CD4-positive, alpha-beta memory T cell (primary cell): Measurements from ENCODE around the gene FLNC. TPM values are rescaled to one million over a fixed set of nuclear protein-coding genes. Genes with fewer than 3 reads are reported as not detected.

Experiments
- CTCF ChIA-PET: fragments of 350-600 bp; sonication (Branson Sonifier 250); formaldehyde crosslinking; loops from one replicate; lab custom pipeline; 2021; ENCODE audit warnings: inconsistent platforms; ENCODE audit not compliant: partially characterized antibody; lab: Charles Lee
- POLR2A ChIA-PET: fragments of 350-600 bp; sonication (Branson Sonifier 250); formaldehyde crosslinking; loops from one replicate; lab custom pipeline; 2021; ENCODE audit not compliant: partially characterized antibody; lab: Charles Lee
- DNase-seq, 5 donors: peaks; one replicate each; pipeline versions ENCODE4 v3.0.0 to v3.0.0-alpha.2; 2020 to 2022; ENCODE audit warnings: mixed read lengths in 1 of 5
- H3K27ac ChIP-seq: one replicate; pipeline ENCODE4 v1.7.0; 2013; ENCODE audit warnings: low read depth, low read length
- H3K27me3 ChIP-seq: 2 replicates; pipeline ENCODE4 v1.7.0; 2013; ENCODE audit warnings: mild to moderate bottlenecking, low read length, moderate library complexity; ENCODE audit not compliant: insufficient read depth
- H3K36me3 ChIP-seq: 2 replicates; pipeline ENCODE4 v1.7.0; 2013; ENCODE audit warnings: mild to moderate bottlenecking, low read length, moderate library complexity; ENCODE audit not compliant: insufficient read depth
- H3K4me1 ChIP-seq: 2 replicates; pipeline ENCODE4 v1.7.0; 2013; ENCODE audit warnings: mild to moderate bottlenecking, low read length, moderate library complexity; ENCODE audit not compliant: insufficient read depth
- H3K4me3 ChIP-seq, 2 donors: one replicate each; pipeline ENCODE4 v1.7.0; 2013; ENCODE audit warnings: low read length in 2 of 2, mild to moderate bottlenecking in 1 of 2
- H3K9me3 ChIP-seq, 2 donors: one replicate each; pipeline ENCODE4 v1.7.0; 2013; ENCODE audit warnings: low read length in 2 of 2, control low read depth in 1 of 2; ENCODE audit not compliant: control insufficient read depth in 1 of 2
- H3K27ac Mint-ChIP-seq, 7 donors: one replicate each; pipeline ENCODE4 v1.8.0; 2020 to 2021; ENCODE audit warnings: mixed read lengths in 7 of 7, mild to moderate bottlenecking in 6 of 7, inconsistent platforms in 3 of 7, moderate library complexity in 3 of 7
- H3K27me3 Mint-ChIP-seq, 2 donors: one replicate each; pipeline ENCODE4 v1.8.0; 2020 to 2021; ENCODE audit warnings: mixed read lengths in 2 of 2
- H3K36me3 Mint-ChIP-seq, 2 donors: one replicate each; pipeline ENCODE4 v1.8.0; 2020 to 2021; ENCODE audit warnings: mixed read lengths in 2 of 2, inconsistent platforms in 1 of 2, mild to moderate bottlenecking in 1 of 2
- H3K4me1 Mint-ChIP-seq, 4 donors: one replicate each; pipeline ENCODE4 v1.8.0; 2020 to 2021; ENCODE audit warnings: mixed read lengths in 4 of 4, mild to moderate bottlenecking in 1 of 4
- H3K4me3 Mint-ChIP-seq, 8 donors: one replicate each; pipeline ENCODE4 v1.8.0; 2020 to 2021; ENCODE audit warnings: mixed read lengths in 8 of 8, mild to moderate bottlenecking in 7 of 8, moderate library complexity in 6 of 8, inconsistent platforms in 3 of 8
- H3K9me3 Mint-ChIP-seq, 8 donors: one replicate each; pipeline ENCODE4 v1.8.0; 2020 to 2021; ENCODE audit warnings: mixed read lengths in 8 of 8, mild to moderate bottlenecking in 5 of 8, inconsistent platforms in 3 of 8, moderate library complexity in 1 of 8
- intact Hi-C: fragments of 100-400 bp; cut with micrococcal nuclease; formaldehyde crosslinking; loops from one replicate; pipeline ENCODE4 v1.15.1; 2023
- polyA plus RNA-seq, 2 donors: library from polyadenylated mRNA; unstranded; fragments of 300-500 nt; fragmentation: Illumina TruSeq; gene quantifications; one replicate each; pipeline ENCODE4 v1.2.3, GENCODE V29; 2021
- total RNA-seq, 2 experiments: library from RNA; stranded (reverse); gene quantifications; one replicate each; pipeline ENCODE4 v1.2.3, GENCODE V29; 2021

Gene FLNC, protein sequence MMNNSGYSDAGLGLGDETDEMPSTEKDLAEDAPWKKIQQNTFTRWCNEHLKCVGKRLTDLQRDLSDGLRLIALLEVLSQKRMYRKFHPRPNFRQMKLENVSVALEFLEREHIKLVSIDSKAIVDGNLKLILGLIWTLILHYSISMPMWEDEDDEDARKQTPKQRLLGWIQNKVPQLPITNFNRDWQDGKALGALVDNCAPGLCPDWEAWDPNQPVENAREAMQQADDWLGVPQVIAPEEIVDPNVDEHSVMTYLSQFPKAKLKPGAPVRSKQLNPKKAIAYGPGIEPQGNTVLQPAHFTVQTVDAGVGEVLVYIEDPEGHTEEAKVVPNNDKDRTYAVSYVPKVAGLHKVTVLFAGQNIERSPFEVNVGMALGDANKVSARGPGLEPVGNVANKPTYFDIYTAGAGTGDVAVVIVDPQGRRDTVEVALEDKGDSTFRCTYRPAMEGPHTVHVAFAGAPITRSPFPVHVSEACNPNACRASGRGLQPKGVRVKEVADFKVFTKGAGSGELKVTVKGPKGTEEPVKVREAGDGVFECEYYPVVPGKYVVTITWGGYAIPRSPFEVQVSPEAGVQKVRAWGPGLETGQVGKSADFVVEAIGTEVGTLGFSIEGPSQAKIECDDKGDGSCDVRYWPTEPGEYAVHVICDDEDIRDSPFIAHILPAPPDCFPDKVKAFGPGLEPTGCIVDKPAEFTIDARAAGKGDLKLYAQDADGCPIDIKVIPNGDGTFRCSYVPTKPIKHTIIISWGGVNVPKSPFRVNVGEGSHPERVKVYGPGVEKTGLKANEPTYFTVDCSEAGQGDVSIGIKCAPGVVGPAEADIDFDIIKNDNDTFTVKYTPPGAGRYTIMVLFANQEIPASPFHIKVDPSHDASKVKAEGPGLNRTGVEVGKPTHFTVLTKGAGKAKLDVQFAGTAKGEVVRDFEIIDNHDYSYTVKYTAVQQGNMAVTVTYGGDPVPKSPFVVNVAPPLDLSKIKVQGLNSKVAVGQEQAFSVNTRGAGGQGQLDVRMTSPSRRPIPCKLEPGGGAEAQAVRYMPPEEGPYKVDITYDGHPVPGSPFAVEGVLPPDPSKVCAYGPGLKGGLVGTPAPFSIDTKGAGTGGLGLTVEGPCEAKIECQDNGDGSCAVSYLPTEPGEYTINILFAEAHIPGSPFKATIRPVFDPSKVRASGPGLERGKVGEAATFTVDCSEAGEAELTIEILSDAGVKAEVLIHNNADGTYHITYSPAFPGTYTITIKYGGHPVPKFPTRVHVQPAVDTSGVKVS (N-terminal part only)
- total RNA-seq (under 1 TPM in 1 of 2 experiments, not detected in 1; 0.06 TPM), polyA plus RNA-seq (not detected)

- Histone ChIP-seq H3K36me3 (no peaks in the 10 kb centered on the region), H3K9me3 (no peaks in the 10 kb centered on the region), H3K4me3 (peak within 1 kb of the TSS in 1 of 2 donors; percentile 54), H3K27me3 (peaks cover 13% of the 10 kb centered on the region), H3K4me1 (peaks cover 19% of the 10 kb centered on the region), H3K27ac (no peak within 1 kb of the TSS)
- H3K27ac Mint-ChIP-seq, result peak within 1 kb of the TSS in 2 of 7 donors; percentile 19 to 29
- POLR2A ChIA-PET, result no interaction called here
- peaks cover 24 to 37% of the 10 kb centered on the region in 2 donors for H3K27me3 Mint-ChIP-seq
- CTCF ChIA-PET, result interaction anchor here (1.1 kb wide), 1 partner anchor 53 kb away, joined by 3 read pairs; no protein-coding TSS in a partner anchor
- no peaks in the 10 kb centered on the region for H3K36me3 Mint-ChIP-seq
- DNase-seq, result peak in 4 of 5 donors; percentile 24 to 34 (median 32)
- H3K9me3 Mint-ChIP-seq, result no peaks in the 10 kb centered on the region
- intact Hi-C loops, result no loop called here
- peaks cover 7 to 14% (median 9%) of the 10 kb centered on the region in 4 donors for H3K4me1 Mint-ChIP-seq
- peak within 1 kb of the TSS; percentile 72 to 85 (median 77) for H3K4me3 Mint-ChIP-seq
These were observed at the start of gene FLNC for GRCh38 chr7:128830231-128831177. FLNC (plus strand) TSS chr7:128830406; CDS start chr7:128830638, 232 bp downstream.

DNA sequence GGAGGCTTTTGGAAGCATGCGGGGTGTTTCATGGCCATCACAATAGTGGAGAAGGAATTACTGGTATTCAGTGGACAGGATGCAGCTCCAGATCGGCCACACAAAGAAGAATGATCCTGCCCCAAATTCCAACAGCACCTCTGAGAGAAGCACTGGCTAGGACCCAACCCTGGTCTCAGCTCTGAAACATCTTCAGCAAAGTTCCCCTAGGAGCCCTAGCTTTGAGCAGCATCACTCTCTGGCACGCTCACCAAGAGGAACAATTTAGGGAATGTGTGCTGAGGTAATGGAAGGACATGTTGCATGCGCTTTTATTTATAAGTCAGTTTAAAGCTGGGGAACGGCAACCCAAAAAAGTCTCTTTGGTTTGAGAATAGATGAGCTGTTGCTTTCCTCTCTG, 49.1 kb upstream of the FLNC start:
- H3K9me3 Mint-ChIP-seq, result peaks cover 2 to 22% (median 20%) of the 10 kb centered on the region in 8 donors
- H3K36me3 Mint-ChIP-seq, result peaks cover 3 to 8% of the 10 kb centered on the region in 2 donors
- POLR2A ChIA-PET, result interaction anchor here (1.4 kb wide), 1 partner anchor 11 kb away, joined by 3 read pairs; no protein-coding TSS in a partner anchor
- H3K4me1 Mint-ChIP-seq, result peaks cover 0 to 2% (median under 1%) of the 10 kb centered on the region in 4 donors
- H3K36me3 ChIP-seq, result no peaks in the 10 kb centered on the region
- no peaks in the 10 kb centered on the region for H3K4me1 ChIP-seq
- CTCF ChIA-PET, result no interaction called here
- no peak overlapping the region for H3K27ac Mint-ChIP-seq
- H3K27me3 Mint-ChIP-seq, result peaks cover 0 to 2% of the 10 kb centered on the region in 2 donors
- no peaks in the 10 kb centered on the region for H3K9me3 ChIP-seq
- no peak for DNase-seq
- H3K27me3 ChIP-seq, result no peaks in the 10 kb centered on the region
- no peak overlapping the region for H3K4me3 Mint-ChIP-seq
- no peak overlapping the region for H3K4me3 ChIP-seq
- H3K27ac ChIP-seq, result no peak overlapping the region
- intact Hi-C loops, result no loop called here

GRCh38 chr7:128781851-128782250, 48.4 kb upstream of the FLNC start:
- Mint-ChIP-seq H3K36me3 (peaks cover 3 to 8% of the 10 kb centered on the region in 2 donors), H3K27ac (no peak overlapping the region), H3K27me3 (peaks cover 0 to 2% of the 10 kb centered on the region in 2 donors), H3K4me3 (no peak overlapping the region), H3K4me1 (peaks cover 0 to 1% (median 0%) of the 10 kb centered on the region in 4 donors), H3K9me3 (peaks cover 2 to 21% (median 17%) of the 10 kb centered on the region in 8 donors)
- POLR2A ChIA-PET, result no interaction called here
- no peaks in the 10 kb centered on the region for H3K9me3 ChIP-seq
- intact Hi-C loops, result no loop called here
- H3K4me1 ChIP-seq, result no peaks in the 10 kb centered on the region
- no peak for DNase-seq
- no peaks in the 10 kb centered on the region for H3K36me3 ChIP-seq
- no peak overlapping the region for H3K27ac ChIP-seq
- H3K4me3 ChIP-seq, result no peak overlapping the region
- CTCF ChIA-PET, result no interaction called here
- no peaks in the 10 kb centered on the region for H3K27me3 ChIP-seq

- H3K4me1 Mint-ChIP-seq, result peaks cover 0 to 5% (median 2%) of the 10 kb centered on the region in 4 donors
- no peaks in the 10 kb centered on the region for H3K36me3 Mint-ChIP-seq
- no peak overlapping the region for H3K4me3 ChIP-seq
- CTCF ChIA-PET, result interaction anchor here (0.9 to 1.5 kb wide), 2 partner anchors 11 to 16 kb away, joined by 3 read pairs; no protein-coding TSS in a partner anchor
- no peaks in the 10 kb centered on the region for H3K27me3 Mint-ChIP-seq
- H3K4me1 ChIP-seq, result no peaks in the 10 kb centered on the region
- no peak overlapping the region for H3K27ac ChIP-seq
- POLR2A ChIA-PET, result no interaction called here
- H3K27ac Mint-ChIP-seq, result no peak overlapping the region
- no peak overlapping the region for H3K4me3 Mint-ChIP-seq
- peaks cover 0 to 6% (median 4%) of the 10 kb centered on the region in 8 donors for H3K9me3 Mint-ChIP-seq
- H3K36me3 ChIP-seq, result no peaks in the 10 kb centered on the region
- intact Hi-C loops, result no loop called here
- H3K27me3 ChIP-seq, result no peaks in the 10 kb centered on the region
- DNase-seq, result no peak
- H3K9me3 ChIP-seq, result no peaks in the 10 kb centered on the region
These were observed 46.9 kb upstream of the FLNC start for GRCh38 chr7:128783143-128783861.

DNA sequence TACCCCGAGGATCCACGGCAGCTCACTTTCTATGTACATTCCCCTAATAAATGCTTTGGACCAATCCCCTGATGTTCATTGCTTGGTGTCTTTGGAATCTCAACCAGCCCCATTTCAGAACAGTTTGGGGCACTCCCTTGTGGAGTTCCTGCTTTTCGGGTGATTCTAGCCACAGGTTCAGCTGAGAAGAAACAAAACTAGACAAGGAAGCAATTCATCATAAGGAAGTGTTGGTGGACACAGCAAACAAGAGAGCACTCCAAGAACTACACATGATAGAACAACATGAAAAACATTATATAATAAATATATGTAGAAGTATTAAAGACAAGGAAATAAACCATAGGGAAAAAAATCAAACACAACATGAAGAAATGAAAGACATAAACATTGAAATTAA, 44.5 kb upstream of the FLNC start:
- Histone ChIP-seq H3K27me3 (no peaks in the 10 kb centered on the region), H3K36me3 (no peaks in the 10 kb centered on the region), H3K27ac (no peak overlapping the region), H3K4me1 (peaks cover 5% of the 10 kb centered on the region), H3K9me3 (no peaks in the 10 kb centered on the region), H3K4me3 (no peak overlapping the region)
- DNase-seq, result no peak
- Mint-ChIP-seq H3K4me3 (no peak overlapping the region), H3K27me3 (no peaks in the 10 kb centered on the region), H3K36me3 (no peaks in the 10 kb centered on the region), H3K9me3 (no peaks in the 10 kb centered on the region), H3K4me1 (peaks cover 6 to 19% (median 12%) of the 10 kb centered on the region in 4 donors), H3K27ac (no peak overlapping the region)
- ChIA-PET CTCF (interaction anchor here (0.7 to 1.2 kb wide), 2 partner anchors 11 to 45 kb away, joined by 3 read pairs; no protein-coding TSS in a partner anchor), POLR2A (no interaction called here)
- intact Hi-C loops, result no loop called here
